Nephron progenitor cell (in vitro differentiated cells): ENCODE data around the gene KIF24.

Source experiments
- DNase-seq: peaks from one replicate; pipeline ENCODE4 v3.0.0; 2021
- H3K27ac Mint-ChIP-seq: 2 replicates; pipeline ENCODE4 v1.8.0; 2021; ENCODE audit warnings: mild to moderate bottlenecking, moderate library complexity, mixed read lengths
- H3K27me3 Mint-ChIP-seq: 2 replicates; pipeline ENCODE4 v1.8.0; 2021; ENCODE audit warnings: mild to moderate bottlenecking, low read depth, mixed read lengths; ENCODE audit not compliant: poor library complexity
- H3K36me3 Mint-ChIP-seq: 2 replicates; pipeline ENCODE4 v1.8.0; 2021; ENCODE audit warnings: low read depth, mixed read lengths
- H3K4me1 Mint-ChIP-seq: 2 replicates; pipeline ENCODE4 v1.8.0; 2021; ENCODE audit warnings: mixed read lengths
- H3K4me3 Mint-ChIP-seq: 2 replicates; pipeline ENCODE4 v1.8.0; 2021; ENCODE audit warnings: mild to moderate bottlenecking, moderate library complexity, mixed read lengths
- H3K9me3 Mint-ChIP-seq: 2 replicates; pipeline ENCODE4 v1.8.0; 2021; ENCODE audit warnings: mild to moderate bottlenecking, moderate library complexity, mixed read lengths
- CTCF ChIP-seq: fragments of 200-600 bp; sonication (generic); IDR thresholded peaks from 2 replicates; pipeline ENCODE4 v1.5.0; 2021; ENCODE audit warnings: antibody characterized with exemption

Gene KIF24

GRCh38 chr9:34282096-34282495, 47.0 kb downstream of the KIF24 start:
- Mint-ChIP-seq H3K4me1 (peaks cover 12% of the 10 kb centered on the region), H3K27ac (no peak overlapping the region), H3K27me3 (no peaks in the 10 kb centered on the region), H3K9me3 (no peaks in the 10 kb centered on the region), H3K36me3 (peaks cover 24% of the 10 kb centered on the region), H3K4me3 (no peak overlapping the region)
- DNase-seq: no peak
- no peak for TF ChIP-seq CTCF

- H3K27ac Mint-ChIP-seq: peak overlapping the region; percentile 10
- peaks cover 12% of the 10 kb centered on the region for H3K4me1 Mint-ChIP-seq
- H3K36me3 Mint-ChIP-seq: peaks cover 6% of the 10 kb centered on the region
- TF ChIP-seq CTCF: no peak
- H3K9me3 Mint-ChIP-seq: no peaks in the 10 kb centered on the region
- no peak overlapping the region for H3K4me3 Mint-ChIP-seq
- no peaks in the 10 kb centered on the region for H3K27me3 Mint-ChIP-seq
- no peak for DNase-seq
Measured at GRCh38 chr9:34279411-34279810, 49.7 kb downstream of the KIF24 start.
